Umbilical cord (tissue), 2 donors: Measurements from ENCODE around the gene IFI44. TPM values are rescaled to one million over a fixed set of nuclear protein-coding genes. Genes with fewer than 3 reads are reported as not detected.

Experiments used
- DNase-seq: peaks from one replicate; pipeline ENCODE4 v3.0.0-alpha.2; 2015; ENCODE audit warnings: low spot score
- total RNA-seq: library from RNA; depleted of rRNA; stranded (reverse); fragments of >200 nt; gene quantifications from one replicate; pipeline ENCODE4 v1.2.3, GENCODE V29; 2014; ENCODE audit warnings: low replicate concordance; ENCODE audit not compliant: insufficient read depth

Gene IFI44
- total RNA-seq, 1 donor from 2014 or later = 16.1 TPM

GRCh38 chr1:78651241-78651640 lies 1.6 kb downstream of the IFI44 start:
- peak; percentile 73 for DNase-seq

GRCh38 chr1:78652019-78652560 lies 2.5 kb downstream of the IFI44 start:
- DNase-seq = no peak

GRCh38 chr1:78658901-78659300 lies 9.3 kb downstream of the IFI44 start:
- DNase-seq = peak; percentile 14

- DNase-seq = no peak
Observed at GRCh38 chr1:78663923-78664322, 14.3 kb downstream of the IFI44 start.

- no peak for DNase-seq
Observed at GRCh38 chr1:78664763-78665162, 15.1 kb downstream of the IFI44 start.

GRCh38 chr1:78665809-78666208 lies 16.2 kb downstream of the IFI44 start:
- no peak for DNase-seq

GRCh38 chr1:78667939-78668338 lies 18.3 kb downstream of the IFI44 start:
- DNase-seq = no peak

GRCh38 chr1:78668427-78668826 lies 18.8 kb downstream of the IFI44 start:
- DNase-seq = no peak

- DNase-seq = no peak
Observed at GRCh38 chr1:78672428-78672827, 22.8 kb downstream of the IFI44 start.

- no peak for DNase-seq
Observed at GRCh38 chr1:78673120-78673519, 23.5 kb downstream of the IFI44 start.

GRCh38 chr1:78676347-78676982 lies 26.8 kb downstream of the IFI44 start:
- peak; percentile 72 for DNase-seq

GRCh38 chr1:78676993-78677392 lies 27.4 kb downstream of the IFI44 start:
- no peak for DNase-seq

- no peak for DNase-seq
Observed at GRCh38 chr1:78677788-78678187, 28.2 kb downstream of the IFI44 start.

GRCh38 chr1:78678324-78678723 lies 28.7 kb downstream of the IFI44 start:
- DNase-seq = no peak

- DNase-seq = no peak
Observed at GRCh38 chr1:78681265-78681664, 31.6 kb downstream of the IFI44 start.

GRCh38 chr1:78682496-78682895 lies 32.9 kb downstream of the IFI44 start:
- no peak for DNase-seq

GRCh38 chr1:78683079-78683478 lies 33.4 kb downstream of the IFI44 start:
- DNase-seq = no peak

- no peak for DNase-seq
Observed at GRCh38 chr1:78687315-78687714, 37.7 kb downstream of the IFI44 start.

- no peak for DNase-seq
Observed at GRCh38 chr1:78687914-78688313, 38.3 kb downstream of the IFI44 start.

GRCh38 chr1:78688697-78689096 lies 39.1 kb downstream of the IFI44 start:
- DNase-seq = peak; percentile 57

GRCh38 chr1:78690516-78690915 lies 40.9 kb downstream of the IFI44 start:
- no peak for DNase-seq

- DNase-seq = no peak
Observed at GRCh38 chr1:78691995-78692747, 42.5 kb downstream of the IFI44 start.

GRCh38 chr1:78699813-78700212 lies 50.2 kb downstream of the IFI44 start:
- no peak for DNase-seq
